Stimulated activated CD8-positive, alpha-beta memory T cell treated with anti-CD3 and anti-CD28 coated beads, Interleukin-12 subunit alpha, Interleukin-12 subunit beta, amount 100 ng/mL, for 24 hours (primary cell): ENCODE data around the gene LMNTD1.
"Not testable (repeated sequence)": the region's sequence is repeated elsewhere in the genome, so short reads cannot be mapped to it uniquely, and the experiment has no call there.

Experiments
- DNase-seq: peaks from one replicate; pipeline ENCODE4 v3.0.0-alpha.2; 2020; ENCODE audit errors: extremely low read depth

The LMNTD1 gene

GRCh38 chr12:25491396-25492325 is 61.4 kb downstream of the LMNTD1 start:
- no peak for DNase-seq

GRCh38 chr12:25488956-25489870 is 63.9 kb downstream of the LMNTD1 start:
- not testable (repeated sequence) for DNase-seq

- no peak for DNase-seq
These were observed 70.5 kb downstream of the LMNTD1 start for GRCh38 chr12:25482625-25483024.

- DNase-seq: no peak
These were observed 72.9 kb downstream of the LMNTD1 start for GRCh38 chr12:25480145-25480544.

DNA sequence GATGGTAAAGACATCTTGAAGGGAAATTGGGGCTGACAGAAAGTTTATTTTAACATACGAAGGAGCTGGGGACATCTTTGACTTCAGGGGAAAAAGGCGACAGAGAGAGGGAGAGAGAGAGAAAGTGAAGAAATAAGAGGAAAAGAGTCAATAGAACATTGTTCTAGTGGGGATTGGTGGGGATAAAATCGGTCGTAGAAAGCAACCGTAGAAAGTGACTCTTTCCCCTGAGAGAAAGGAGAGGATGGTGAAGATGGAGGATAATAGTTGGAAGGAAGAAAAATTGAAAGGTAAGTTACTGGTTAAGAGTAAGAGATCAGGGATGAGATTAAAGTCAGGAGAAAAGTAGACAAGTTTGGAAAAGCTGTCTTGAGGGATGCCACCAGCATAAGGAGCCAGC is 75.9 kb downstream of the LMNTD1 start:
- DNase-seq: no peak

DNA sequence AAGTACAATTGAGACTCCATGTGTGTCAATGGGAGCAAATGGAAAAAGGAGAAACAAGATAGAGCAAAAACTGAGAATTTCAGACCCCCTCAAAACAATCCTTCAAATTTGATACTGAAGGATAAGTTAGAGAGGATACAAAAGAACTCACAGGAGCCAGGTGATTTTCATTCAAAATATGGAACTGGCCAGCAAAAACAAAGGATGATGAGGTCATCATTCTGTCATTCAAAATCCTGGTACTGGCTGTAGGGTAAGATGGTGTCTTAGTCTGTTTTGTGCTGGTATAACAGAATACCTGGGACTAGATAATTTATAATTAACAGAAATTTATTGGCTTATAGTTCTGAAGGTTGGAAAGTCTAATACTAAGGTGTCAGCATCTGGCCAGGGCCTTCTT is 80.6 kb downstream of the LMNTD1 start:
- no peak for DNase-seq

DNA sequence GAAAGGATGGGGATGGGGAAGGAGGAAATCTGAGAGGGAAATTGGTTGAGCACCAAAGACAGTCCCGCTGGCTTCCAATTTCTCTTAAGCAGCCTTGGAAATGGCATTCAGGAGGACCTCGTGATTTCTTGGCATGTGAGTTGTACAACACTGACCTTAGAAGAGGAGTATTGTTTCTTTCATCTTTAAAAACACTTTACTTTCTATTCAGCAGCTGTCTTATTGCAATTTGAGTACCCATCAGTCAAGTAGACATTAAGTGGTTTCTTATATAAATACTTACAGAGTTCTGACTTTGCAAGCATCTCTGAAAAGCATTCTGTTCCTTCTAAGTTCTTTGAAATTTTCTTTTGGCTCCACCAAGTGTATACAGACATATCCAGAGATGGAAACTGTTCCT is 83.2 kb downstream of the LMNTD1 start:
- DNase-seq: no peak

DNA sequence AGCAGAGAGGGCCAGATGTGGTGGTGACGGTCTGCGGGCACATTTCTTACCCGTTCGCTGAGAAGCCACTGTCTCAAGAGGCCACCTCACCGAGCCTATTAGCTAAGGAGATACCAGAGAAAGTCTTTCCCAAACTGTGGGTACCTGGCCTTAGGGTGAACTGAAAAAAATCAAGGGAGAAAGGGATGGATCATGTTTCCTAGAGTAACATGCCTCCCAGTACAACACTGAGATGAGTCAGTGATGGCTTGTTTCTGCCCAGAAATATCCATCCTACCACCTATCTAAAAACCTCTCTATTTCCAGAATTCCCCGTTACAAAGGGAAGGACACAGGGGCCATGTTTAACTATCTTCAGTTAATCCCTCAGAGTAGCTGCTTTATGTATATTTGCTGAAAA is 83.7 kb downstream of the LMNTD1 start:
- DNase-seq: no peak

- DNase-seq: no peak
These were observed 89.6 kb downstream of the LMNTD1 start for GRCh38 chr12:25463521-25463920.

DNA sequence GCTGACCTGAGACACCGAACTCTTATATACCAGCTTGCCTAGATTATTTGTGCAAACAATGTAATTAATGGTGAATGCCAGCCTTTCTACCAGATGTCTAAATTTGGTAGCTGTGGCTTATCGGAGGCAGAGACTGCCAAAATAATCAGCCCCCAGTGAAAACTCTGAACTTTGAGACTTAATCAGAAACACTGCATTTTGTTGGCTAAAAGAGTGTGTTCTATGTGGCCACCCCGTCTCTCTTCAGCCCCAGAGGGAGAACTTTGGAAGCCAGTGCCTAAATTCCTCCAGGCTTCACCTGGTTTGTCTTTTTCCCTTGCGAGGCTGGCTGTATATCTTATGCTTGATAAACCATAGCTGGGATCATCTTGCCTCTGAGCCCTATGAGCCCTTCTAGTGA is 90.1 kb downstream of the LMNTD1 start:
- no peak for DNase-seq

- no peak for DNase-seq
These were observed 93.5 kb downstream of the LMNTD1 start for GRCh38 chr12:25459541-25459951.

GRCh38 chr12:25458047-25458552 is 95.0 kb downstream of the LMNTD1 start:
- no peak for DNase-seq

DNA sequence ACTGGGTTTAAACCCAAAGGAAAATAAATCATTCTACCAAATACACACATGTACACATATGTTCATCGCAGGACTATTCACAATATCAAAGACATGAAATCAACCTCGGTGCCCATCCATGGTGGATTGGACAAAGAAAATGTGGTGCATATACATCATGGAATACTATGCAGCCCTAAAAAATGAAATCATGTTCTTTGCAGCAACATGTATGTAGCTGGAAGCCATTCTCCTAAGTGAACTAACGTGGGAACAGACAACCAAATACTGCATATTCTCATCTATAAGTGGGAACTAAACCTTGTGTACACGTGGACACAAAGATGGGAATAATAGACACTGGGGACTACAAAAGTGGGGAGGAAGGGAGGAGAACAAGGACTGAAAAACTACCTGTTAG is 96.6 kb downstream of the LMNTD1 start:
- DNase-seq: no peak

DNA sequence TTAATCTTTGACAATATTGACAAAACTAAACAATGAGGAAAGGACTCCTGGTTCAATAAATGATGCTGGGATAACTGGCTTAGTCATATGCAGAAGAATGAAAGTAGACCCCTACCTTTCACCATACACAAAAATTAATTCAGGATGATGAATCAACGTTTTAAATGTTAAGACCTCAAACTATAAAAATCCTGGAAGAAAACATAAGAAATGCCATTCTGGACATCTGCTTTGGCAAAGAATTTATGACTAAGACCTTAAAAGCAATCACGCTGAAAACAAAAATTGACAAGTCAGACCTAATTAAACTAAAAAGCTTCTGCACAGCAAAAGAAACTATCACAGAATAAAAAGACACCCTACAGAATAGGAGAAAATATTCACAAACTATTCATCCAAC is 97.4 kb downstream of the LMNTD1 start:
- no peak for DNase-seq

DNA sequence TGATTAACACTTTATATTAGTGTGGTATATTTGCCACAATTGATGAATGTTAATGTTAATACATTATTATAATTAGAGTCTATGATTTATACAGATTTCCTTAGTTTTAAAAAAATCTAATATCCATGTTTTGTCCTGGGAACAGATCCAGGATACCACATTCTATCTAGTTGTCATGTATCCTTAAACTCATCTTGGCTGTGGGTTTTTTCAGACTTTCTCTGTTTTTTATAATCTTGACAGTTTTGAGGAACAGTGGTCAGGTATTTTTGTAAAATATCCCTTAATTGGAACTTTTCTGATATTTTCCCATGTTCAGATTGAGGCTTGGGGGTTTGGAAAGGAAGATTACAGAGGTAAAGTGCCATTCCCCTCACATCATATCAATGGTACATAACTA is 104.1 kb downstream of the LMNTD1 start:
- DNase-seq: no peak

DNA sequence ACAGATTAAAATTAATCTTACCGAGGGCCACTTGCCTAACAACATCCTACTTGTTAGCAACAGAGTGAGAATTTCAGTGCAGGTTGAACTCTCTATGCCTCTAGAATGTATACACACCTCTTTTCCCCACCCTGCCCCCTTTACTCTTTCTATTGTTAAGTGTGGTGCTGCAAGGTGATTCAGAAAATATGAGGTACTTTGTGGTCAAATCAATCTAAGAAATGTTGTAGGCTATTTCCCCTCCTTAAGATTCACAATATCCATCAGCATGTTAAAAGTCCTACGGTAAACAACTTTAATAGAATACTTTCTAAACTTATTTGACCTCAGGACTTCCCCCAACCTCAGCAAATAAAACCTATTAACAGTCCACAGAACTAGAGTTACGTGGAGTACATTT is 106.0 kb downstream of the LMNTD1 start:
- no peak for DNase-seq

GRCh38 chr12:25438638-25439037 is 114.4 kb downstream of the LMNTD1 start:
- DNase-seq: no peak

DNA sequence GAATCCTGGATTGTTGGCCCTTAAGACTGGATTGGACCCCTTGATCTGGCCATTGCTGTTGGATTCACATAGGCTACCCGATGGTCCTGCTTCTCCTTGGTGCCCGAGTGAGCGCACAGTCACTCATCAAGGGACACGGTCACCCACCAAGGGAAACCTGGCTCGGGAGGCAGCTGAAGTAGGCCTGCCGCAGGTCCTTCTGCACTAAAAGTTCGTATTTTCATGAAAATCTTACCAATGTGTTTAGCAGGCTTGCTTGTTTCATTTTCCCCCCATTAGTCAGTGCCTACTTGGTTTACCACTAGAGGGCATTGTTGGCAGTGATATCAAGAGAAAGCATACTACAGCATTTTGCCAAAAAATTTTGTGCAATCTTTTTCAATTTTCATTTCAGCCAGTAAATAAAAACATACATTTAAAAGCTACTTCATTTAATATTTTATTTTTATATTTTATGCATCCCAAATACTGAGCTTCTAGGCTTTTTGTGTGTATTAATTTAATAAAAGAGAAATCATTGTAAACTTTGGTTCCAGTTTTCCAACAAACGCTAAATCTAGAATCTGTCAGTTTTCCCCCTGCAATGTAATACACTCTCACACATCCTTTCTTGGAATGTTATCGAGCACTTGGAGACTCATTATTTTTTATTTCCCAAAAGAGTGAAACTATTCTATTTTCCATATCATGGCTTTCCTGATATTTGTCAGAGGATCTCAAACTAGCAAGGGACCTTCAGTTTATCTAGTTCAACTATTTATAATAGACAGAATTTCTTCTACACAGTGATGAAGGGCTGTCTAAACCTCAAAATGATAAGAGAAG is 116.7 kb downstream of the LMNTD1 start:
- no peak for DNase-seq

- no peak for DNase-seq
These were observed 117.7 kb downstream of the LMNTD1 start for GRCh38 chr12:25435431-25435830.

DNA sequence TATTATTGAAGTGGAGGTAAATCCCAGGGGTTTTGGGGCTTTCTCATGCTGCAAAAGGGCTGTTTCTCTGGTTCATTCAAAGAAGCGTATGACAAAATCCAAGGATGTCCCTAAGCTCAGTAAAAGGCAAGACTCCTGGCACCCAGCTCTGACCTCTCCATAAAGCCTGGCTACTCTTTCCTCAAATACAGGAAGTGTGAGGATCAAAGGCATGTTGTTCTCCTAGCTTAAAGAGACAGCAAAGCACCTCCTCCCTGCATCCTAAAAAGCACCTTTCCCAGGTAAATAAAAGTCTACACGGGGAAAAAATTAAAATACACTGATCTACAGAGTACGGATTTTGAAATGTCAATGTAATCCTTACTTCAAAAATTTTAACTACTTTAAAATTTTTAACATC is 118.6 kb downstream of the LMNTD1 start:
- no peak for DNase-seq

DNA sequence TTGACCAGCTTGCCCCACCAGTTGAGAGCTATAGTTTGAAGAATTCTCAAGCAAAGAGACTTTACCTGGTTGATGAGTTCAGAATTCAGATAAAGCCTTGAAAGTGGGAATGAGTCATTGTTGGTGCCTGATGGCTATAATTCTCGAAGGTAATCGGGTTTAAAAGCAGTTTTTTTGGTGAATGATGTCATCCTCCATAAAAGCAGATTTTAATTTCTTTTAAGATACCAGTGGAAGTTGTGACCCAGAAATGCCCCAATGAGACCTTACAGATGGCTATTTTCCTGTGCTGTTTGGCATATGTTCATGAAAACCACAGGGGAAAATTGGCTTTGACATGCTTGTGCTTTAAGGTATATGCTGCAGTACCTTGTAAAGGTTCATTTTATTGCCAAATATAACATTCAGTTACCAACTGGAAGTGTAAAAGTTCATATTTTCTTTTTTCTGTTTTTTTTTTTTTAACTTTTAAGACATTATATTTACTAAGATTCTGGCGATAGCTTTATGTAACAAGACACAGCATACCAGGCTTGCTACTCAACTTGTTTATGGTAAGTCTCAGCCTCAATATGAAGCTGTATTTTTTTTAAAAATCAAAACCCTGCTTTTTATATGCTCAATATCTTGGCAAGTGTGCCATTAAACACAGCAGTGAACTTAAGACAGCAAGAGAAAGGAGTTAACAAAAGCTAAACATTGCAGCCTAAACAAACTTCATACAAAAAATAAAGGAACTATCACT is 119.3 kb downstream of the LMNTD1 start:
- DNase-seq: no peak
